HFFc6 (cell line): ENCODE data around the gene GH2. TPM values are rescaled to one million over a fixed set of nuclear protein-coding genes. Genes with fewer than 3 reads are reported as not detected.
"Not testable (repeated sequence)": the region's sequence is repeated elsewhere in the genome, so short reads cannot be mapped to it uniquely, and the experiment has no call there.

Experiments used
- DNase-seq: peaks from one replicate; pipeline ENCODE4 v3.0.0-alpha.2; 2018
- H3K27ac Mint-ChIP-seq: 2 replicates; pipeline ENCODE4 v1.8.0; 2020; ENCODE audit warnings: mild to moderate bottlenecking, mixed read lengths
- H3K27me3 Mint-ChIP-seq: 2 replicates; pipeline ENCODE4 v1.8.0; 2021; ENCODE audit warnings: mild to moderate bottlenecking, moderate library complexity, mixed read lengths; ENCODE audit not compliant: insufficient read depth
- H3K36me3 Mint-ChIP-seq: 2 replicates; pipeline ENCODE4 v1.8.0; 2021; ENCODE audit warnings: low read depth, mixed read lengths
- H3K4me1 Mint-ChIP-seq: 2 replicates; pipeline ENCODE4 v1.8.0; 2020; ENCODE audit warnings: low read depth, mixed read lengths
- H3K4me3 Mint-ChIP-seq: 2 replicates; pipeline ENCODE4 v1.8.0; 2020; ENCODE audit warnings: mild to moderate bottlenecking, moderate library complexity, mixed read lengths
- H3K9me3 Mint-ChIP-seq: 2 replicates; pipeline ENCODE4 v1.8.0; 2020; ENCODE audit warnings: mild to moderate bottlenecking, mixed read lengths
- total RNA-seq, 6 experiments: library from RNA; stranded (reverse); fragmentation: NEBNext Ultra II Directional; extraction: Animal tissue kit (Norgen Biotek cat#: 25700); gene quantifications; 2 replicates in 1 of 6; 3 replicates in 5 of 6; pipeline ENCODE4 v1.2.3, GENCODE V29; 2021
- TF ChIP-seq, protein P1 (sequence below): fragments of 200-600 bp; sonication (generic); IDR thresholded peaks from 2 replicates; pipeline ENCODE4 v1.5.0; 2021; ENCODE audit warnings: antibody characterized with exemption, mild to moderate bottlenecking

Gene GH2
- total RNA-seq, 6 experiments from 2014 or later = not detected

DNA sequence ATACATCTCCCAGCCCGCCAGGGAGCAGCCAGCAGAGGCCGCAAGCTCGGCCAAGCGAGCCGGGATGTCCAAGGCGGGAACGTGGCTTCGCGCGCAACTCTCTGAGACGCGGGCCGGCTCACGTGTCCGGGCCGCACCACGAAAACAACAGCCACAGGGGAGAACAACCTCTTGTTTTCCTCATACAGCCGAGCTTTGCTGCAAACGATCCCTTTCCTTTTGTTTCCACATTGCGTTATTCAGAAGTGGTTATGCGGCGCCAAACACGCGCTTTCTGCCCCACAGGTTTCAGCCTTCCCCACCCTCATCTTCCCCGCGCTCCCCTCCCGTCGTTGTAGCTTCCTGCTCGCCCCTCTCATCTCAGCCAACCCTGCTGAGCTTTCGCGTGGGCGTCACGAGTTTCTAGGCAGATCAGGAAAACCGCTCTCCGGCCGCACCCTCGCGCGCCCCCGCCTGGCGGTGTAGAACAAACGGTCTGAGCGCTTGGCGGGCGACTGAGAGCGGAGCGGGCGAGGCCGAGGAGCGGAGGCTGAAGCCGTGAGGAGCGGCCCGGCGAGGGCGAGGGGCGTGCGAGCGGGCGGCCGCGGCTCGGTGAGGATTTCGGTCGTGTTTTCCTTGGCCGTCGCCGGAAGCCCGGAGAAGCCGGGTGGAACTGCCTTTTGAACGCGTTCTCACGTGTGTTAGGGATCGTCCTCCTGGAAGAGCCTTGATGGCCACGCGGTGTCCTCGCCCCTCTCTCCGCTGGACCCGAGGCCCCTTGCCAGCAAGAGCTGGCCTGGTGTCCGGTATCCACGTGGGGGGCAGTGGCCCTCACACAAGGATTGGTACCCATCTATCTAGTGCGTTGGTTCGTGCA, 32.7 kb downstream of the GH2 start:
- TF ChIP-seq, protein P1, sequence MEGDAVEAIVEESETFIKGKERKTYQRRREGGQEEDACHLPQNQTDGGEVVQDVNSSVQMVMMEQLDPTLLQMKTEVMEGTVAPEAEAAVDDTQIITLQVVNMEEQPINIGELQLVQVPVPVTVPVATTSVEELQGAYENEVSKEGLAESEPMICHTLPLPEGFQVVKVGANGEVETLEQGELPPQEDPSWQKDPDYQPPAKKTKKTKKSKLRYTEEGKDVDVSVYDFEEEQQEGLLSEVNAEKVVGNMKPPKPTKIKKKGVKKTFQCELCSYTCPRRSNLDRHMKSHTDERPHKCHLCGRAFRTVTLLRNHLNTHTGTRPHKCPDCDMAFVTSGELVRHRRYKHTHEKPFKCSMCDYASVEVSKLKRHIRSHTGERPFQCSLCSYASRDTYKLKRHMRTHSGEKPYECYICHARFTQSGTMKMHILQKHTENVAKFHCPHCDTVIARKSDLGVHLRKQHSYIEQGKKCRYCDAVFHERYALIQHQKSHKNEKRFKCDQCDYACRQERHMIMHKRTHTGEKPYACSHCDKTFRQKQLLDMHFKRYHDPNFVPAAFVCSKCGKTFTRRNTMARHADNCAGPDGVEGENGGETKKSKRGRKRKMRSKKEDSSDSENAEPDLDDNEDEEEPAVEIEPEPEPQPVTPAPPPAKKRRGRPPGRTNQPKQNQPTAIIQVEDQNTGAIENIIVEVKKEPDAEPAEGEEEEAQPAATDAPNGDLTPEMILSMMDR = peak; percentile 61
- H3K27ac Mint-ChIP-seq = peak overlapping the region; percentile 26; the same call in 1 of the 2 replicates
- peaks cover 13% of the 10 kb centered on the region for H3K27me3 Mint-ChIP-seq
- peaks cover 7% of the 10 kb centered on the region; the same call in 1 of the 2 replicates for H3K36me3 Mint-ChIP-seq
- peak; percentile 50 for DNase-seq
- H3K4me3 Mint-ChIP-seq = peak overlapping the region; percentile 65
- H3K4me1 Mint-ChIP-seq = peaks cover 7% of the 10 kb centered on the region
- peaks cover 9% of the 10 kb centered on the region for H3K9me3 Mint-ChIP-seq

DNA sequence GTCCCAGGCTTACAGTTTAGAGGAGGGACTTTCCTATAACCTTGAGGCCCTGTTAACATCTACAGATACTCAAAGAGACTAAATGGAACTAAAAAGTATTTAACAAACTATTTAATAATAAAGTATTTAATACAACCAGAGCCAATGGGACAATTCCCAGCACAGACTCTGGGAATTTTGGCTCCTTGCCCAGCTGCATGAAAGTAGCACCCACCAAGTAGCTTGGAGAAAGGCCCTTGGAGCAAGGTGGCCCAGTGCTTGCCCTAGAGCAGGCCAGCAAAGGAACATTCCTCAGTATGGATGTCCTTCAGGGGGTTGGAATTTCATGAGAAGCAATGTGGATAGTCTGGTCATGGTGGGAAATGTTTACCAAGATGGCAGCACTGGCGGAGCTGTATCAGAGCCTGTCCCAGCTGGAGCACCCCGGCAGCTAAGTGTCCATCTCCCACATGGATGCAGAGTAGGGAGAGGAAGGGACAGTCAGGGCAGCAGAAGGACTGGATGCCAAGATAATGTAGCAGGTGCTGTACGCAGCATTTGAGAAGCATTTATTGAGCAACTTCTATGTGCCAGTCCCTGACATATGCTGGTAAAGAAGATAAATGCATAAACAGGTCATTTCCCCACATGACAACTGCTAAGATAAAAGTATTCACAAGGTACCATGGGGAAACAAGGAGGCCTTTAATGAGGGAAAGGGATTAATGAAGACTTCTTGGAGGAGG, 34.1 kb downstream of the GH2 start:
- no peak overlapping the region for H3K27ac Mint-ChIP-seq
- peaks cover 13% of the 10 kb centered on the region for H3K27me3 Mint-ChIP-seq
- peaks cover 7% of the 10 kb centered on the region; the same call in 1 of the 2 replicates for H3K36me3 Mint-ChIP-seq
- DNase-seq = no peak
- H3K9me3 Mint-ChIP-seq = peaks cover 9% of the 10 kb centered on the region
- peaks cover 14% of the 10 kb centered on the region for H3K4me1 Mint-ChIP-seq
- H3K4me3 Mint-ChIP-seq = no peak overlapping the region
- TF ChIP-seq, protein P1 = no peak

DNA sequence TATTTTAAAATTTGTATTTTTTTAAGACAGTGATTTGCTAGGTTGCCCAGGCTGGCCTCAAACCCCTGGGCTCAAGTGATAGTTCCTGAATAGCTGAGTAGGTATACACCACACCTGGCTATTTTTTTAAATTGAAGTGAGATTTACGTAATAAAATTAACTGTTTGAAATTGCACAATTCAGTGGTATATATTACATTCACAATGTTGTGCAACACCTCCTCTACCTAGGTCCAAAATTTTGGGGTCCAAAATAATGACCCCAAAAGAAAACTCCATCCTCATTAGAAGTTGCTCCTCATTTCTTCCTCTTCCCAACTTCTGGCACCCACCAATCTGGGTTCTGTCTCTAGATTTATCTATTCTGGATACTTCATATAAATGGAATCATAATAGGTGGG, 36.2 kb downstream of the GH2 start:
- Mint-ChIP-seq H3K36me3 (peaks cover 7% of the 10 kb centered on the region; the same call in 1 of the 2 replicates), H3K4me1 (peaks cover 24% of the 10 kb centered on the region), H3K4me3 (no peak overlapping the region), H3K27ac (no peak overlapping the region), H3K9me3 (peaks cover 9% of the 10 kb centered on the region), H3K27me3 (peaks cover 10% of the 10 kb centered on the region)
- DNase-seq = no peak
- TF ChIP-seq, protein P1 = no peak

DNA sequence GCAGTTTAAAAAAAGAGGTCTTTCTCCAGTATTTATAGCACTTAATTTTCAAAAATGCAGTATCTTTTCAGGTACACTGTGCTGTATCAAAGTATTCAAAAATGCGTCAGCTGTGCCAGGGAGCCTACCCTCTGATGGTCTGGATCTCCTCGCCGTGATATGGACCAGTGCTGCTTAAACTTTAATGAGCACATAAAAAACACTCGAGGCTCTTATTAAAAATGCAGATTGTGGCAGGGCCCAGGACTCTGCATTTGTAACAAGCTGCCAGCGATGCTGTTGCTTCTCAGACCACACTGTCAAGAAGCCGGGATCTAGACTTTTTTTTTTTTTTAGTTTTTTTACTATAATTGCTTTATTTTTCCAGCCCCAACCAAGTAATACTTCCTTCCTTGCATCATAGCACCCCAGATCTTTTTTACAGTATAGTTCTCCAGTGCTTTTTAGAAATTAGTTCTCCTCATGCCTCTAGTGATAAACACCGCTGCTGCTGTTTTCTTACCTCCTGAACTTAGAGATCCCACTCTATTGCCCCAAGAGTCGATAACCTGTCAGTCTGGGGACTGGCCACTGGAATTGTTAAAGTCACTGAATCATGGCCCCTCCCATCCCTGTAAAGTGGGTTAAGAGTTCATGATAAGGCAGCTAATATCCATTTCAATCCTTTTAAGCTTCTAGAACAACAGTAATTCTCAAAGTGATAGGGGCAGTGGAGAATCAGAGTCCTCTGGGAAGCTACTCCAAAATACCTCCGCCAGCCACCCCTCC, 37.6 kb downstream of the GH2 start:
- peaks cover 8% of the 10 kb centered on the region; the same call in 1 of the 2 replicates for H3K27me3 Mint-ChIP-seq
- H3K4me3 Mint-ChIP-seq = peak overlapping the region; percentile 85
- H3K9me3 Mint-ChIP-seq = peaks cover 9% of the 10 kb centered on the region
- H3K36me3 Mint-ChIP-seq = peaks cover 7% of the 10 kb centered on the region; the same call in 1 of the 2 replicates
- no peak for DNase-seq
- H3K27ac Mint-ChIP-seq = peak overlapping the region; percentile 73
- peaks cover 30% of the 10 kb centered on the region for H3K4me1 Mint-ChIP-seq
- TF ChIP-seq, protein P1 = no peak

DNA sequence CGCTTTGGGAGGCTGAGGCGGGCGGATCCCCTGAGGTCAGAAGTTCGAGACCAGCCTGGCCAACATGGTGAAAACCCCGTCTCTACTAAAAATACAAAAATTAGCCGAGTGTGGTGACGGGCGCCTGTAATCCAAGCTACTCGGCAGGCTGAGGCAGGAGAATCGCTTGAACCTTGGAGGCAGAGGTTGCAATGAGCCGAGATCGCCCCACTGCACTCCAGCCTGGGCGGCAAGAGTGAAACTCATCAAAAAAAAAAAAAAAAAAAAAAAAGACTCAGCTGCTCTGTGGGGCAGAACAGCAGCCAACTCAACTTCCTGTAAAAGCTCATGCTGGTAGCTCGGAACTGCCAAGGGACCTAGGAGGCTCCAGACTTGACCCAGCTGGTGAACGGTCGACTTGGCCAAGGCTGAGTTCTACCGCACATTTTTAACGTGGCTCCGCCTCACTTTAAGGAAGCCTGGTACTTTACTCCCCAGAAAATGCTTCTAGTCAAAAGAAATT, 38.3 kb downstream of the GH2 start:
- not testable (repeated sequence) for H3K27me3 Mint-ChIP-seq, DNase-seq, H3K9me3 Mint-ChIP-seq, H3K36me3 Mint-ChIP-seq
- Mint-ChIP-seq H3K4me1 (peaks cover 33% of the 10 kb centered on the region), H3K27ac (peak overlapping the region; percentile 73), H3K4me3 (peak overlapping the region; percentile 85)
